ENCODE measurements around the gene ABCC1.

Gene ABCC1

DNA sequence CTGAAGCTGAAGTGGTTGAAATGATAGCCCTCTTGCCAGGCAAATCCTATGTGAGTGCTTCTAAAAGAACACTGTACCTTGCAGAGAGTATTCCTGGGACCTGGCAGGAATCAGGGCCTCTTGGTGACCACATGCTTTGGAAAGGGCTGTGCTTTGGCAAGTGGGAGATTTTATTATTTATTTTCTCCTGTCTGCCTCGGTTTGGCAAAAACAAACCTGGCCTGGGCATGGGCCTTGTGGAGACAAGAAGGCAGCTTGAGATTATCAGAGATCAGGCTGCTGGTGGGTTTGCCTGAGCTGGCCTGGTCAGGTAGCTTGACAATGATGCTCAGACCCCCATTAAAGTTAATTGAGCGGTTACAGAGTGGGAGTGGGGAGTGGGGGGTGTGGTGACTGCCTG, 24.6 kb downstream of the ABCC1 start:
- no peak for DNase-seq (ENCODE audit: low read depth)

DNA sequence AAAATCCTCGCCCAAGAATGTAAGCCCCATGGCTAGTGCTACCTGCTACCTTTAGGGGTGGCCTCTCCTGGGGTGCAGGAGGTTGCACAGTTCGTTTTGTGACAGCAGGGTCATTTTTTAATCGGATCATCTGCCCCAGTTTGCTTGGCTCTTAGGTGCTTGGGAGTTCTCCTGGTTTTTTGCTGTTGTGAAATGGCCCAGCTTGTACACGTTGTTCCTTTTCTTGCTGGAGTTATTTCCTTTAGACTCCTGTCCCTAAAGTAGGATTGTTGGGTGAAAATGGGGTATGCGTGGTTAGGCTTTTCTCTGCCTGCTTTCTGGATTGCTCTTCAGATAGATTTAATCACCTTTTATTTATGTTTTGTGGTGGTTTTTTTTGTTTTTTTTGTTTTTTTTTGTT, 25.8 kb downstream of the ABCC1 start:
- no peak for DNase-seq (ENCODE audit: low read depth)
- no peak overlapping the region for H3K4me3 ChIP-seq (ENCODE audit: low read depth, low read length)

More for the DNA sequence above, 24.6 kb downstream of the ABCC1 start:
- H3K4me3 ChIP-seq (ENCODE audit: low read depth, low read length), result no peak overlapping the region
- TF ChIP-seq, protein P1, sequence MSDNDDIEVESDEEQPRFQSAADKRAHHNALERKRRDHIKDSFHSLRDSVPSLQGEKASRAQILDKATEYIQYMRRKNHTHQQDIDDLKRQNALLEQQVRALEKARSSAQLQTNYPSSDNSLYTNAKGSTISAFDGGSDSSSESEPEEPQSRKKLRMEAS (IDR thresholded peaks at IDR 0.05; ENCODE audit: low read depth, low read length), result no peak
- TF ChIP-seq POLR2A (IDR thresholded peaks at IDR 0.05; ENCODE audit: extremely low read depth, insufficient read length) (no peak), MYC (IDR thresholded peaks at IDR 0.05; ENCODE audit: low read depth, low read length) (no peak)
- TF ChIP-seq, protein P2, sequence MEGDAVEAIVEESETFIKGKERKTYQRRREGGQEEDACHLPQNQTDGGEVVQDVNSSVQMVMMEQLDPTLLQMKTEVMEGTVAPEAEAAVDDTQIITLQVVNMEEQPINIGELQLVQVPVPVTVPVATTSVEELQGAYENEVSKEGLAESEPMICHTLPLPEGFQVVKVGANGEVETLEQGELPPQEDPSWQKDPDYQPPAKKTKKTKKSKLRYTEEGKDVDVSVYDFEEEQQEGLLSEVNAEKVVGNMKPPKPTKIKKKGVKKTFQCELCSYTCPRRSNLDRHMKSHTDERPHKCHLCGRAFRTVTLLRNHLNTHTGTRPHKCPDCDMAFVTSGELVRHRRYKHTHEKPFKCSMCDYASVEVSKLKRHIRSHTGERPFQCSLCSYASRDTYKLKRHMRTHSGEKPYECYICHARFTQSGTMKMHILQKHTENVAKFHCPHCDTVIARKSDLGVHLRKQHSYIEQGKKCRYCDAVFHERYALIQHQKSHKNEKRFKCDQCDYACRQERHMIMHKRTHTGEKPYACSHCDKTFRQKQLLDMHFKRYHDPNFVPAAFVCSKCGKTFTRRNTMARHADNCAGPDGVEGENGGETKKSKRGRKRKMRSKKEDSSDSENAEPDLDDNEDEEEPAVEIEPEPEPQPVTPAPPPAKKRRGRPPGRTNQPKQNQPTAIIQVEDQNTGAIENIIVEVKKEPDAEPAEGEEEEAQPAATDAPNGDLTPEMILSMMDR (IDR thresholded peaks at IDR 0.05; ENCODE audit: low read depth, low read length), result no peak

DNA sequence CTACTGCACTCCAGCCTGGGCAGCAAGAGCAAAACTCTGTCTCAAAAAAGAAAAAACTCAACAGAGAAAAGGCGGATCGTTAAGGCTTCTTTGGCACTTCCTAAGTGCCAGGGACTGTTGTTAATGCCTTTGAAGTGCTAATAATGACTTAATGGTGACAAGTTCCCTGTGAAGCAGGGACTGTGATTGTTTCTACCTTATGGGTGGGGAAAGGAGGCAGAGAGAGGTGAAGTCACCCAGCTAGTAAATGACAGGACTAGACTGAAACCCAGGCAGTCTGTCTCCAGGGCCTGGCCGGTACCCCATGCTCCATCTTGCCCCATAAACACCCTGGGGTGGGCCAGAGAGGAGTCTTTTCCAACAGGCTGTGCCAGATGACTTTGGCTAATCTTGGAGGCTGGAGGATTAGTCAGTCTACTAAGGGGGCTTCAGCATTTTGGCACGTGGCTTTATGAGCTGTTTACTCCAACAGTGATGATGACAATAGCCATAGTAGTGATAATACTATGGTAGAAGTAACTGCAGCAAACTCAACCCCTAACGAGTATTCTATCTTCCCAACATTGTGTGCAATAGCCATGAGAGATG, 26.9 kb downstream of the ABCC1 start:
- no peak overlapping the region for H3K4me3 ChIP-seq (ENCODE audit: low read depth, low read length)
- TF ChIP-seq, protein P1 (IDR thresholded peaks at IDR 0.05; ENCODE audit: low read depth, low read length), result no peak
- TF ChIP-seq MYC (IDR thresholded peaks at IDR 0.05; ENCODE audit: low read depth, low read length) (no peak), POLR2A (IDR thresholded peaks at IDR 0.05; ENCODE audit: extremely low read depth, insufficient read length) (no peak)
- TF ChIP-seq, protein P2 (IDR thresholded peaks at IDR 0.05; ENCODE audit: low read depth, low read length), result no peak
- DNase-seq (ENCODE audit: low read depth), result no peak

More for the DNA sequence above, 25.8 kb downstream of the ABCC1 start:
- TF ChIP-seq POLR2A (IDR thresholded peaks at IDR 0.05; ENCODE audit: extremely low read depth, insufficient read length), result no peak
- TF ChIP-seq, protein P1 (IDR thresholded peaks at IDR 0.05; ENCODE audit: low read depth, low read length), result no peak
- no peak for TF ChIP-seq MYC (IDR thresholded peaks at IDR 0.05; ENCODE audit: low read depth, low read length)
- TF ChIP-seq, protein P2 (IDR thresholded peaks at IDR 0.05; ENCODE audit: low read depth, low read length), result no peak

DNA sequence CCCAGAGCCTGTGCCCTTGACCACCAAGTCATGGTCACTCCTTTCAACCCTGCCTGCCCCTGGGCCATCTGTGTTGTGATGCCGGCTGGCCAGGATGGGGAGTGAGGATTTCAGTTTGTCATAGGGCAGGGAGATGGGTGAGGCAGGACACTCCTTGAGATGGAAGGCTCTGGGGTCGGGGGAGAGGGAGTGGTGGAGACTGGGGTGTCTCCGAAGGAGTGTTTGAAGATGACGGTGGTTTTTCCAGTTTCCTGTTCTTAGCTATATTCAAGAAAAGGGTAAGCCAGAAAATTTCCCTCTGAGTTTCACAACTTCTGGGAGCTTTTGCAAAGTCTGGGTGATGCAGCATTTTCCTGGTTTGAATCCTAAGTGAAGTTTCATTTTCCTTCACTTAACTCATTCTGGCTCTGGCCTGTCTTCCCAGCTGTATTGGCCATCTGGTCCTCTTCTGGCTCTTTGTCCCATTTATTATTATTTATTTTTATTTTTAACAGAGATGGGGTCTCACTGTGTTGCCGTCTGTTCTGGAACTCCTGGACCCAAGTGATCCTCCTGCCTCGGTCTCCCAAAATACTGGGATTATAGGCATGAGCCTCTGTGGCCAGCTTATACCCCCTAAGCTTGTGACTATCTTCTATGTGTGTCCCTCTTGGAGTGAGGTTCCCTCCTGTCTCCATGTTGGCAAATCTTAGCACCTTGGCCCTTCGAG, 27.7 kb downstream of the ABCC1 start:
- no peak for DNase-seq (ENCODE audit: low read depth)
- H3K4me3 ChIP-seq (ENCODE audit: low read depth, low read length), result no peak overlapping the region
- TF ChIP-seq, protein P1 (IDR thresholded peaks at IDR 0.05; ENCODE audit: low read depth, low read length), result no peak
- no peak for TF ChIP-seq POLR2A (IDR thresholded peaks at IDR 0.05; ENCODE audit: extremely low read depth, insufficient read length)
- TF ChIP-seq, protein P2 (IDR thresholded peaks at IDR 0.05; ENCODE audit: low read depth, low read length), result no peak
- no peak for TF ChIP-seq MYC (IDR thresholded peaks at IDR 0.05; ENCODE audit: low read depth, low read length)

DNA sequence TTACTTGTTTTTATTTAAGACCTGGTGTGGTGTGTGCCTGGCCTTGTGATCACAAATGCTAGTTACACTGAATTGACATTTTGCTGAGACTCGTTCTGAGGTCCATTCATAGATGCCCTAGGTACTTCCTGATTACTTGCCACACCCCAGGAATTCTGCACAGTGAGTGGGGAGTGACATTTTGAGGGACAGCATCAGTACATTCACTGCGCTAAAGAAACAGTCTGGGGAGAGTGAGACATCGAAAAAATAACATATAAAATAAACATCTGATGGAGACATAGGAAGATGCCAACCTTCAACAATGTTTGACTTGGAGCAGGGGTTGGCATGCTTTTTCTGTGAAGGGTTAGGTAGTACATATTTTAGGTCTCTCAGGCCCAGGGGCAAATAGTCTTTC, 30.4 kb downstream of the ABCC1 start:
- H3K4me3 ChIP-seq (ENCODE audit: low read depth, low read length), result no peak overlapping the region
- TF ChIP-seq MYC (IDR thresholded peaks at IDR 0.05; ENCODE audit: low read depth, low read length) (no peak), POLR2A (IDR thresholded peaks at IDR 0.05; ENCODE audit: extremely low read depth, insufficient read length) (no peak)
- TF ChIP-seq, protein P1 (IDR thresholded peaks at IDR 0.05; ENCODE audit: low read depth, low read length), result no peak
- TF ChIP-seq, protein P2 (IDR thresholded peaks at IDR 0.05; ENCODE audit: low read depth, low read length), result no peak
- no peak for DNase-seq (ENCODE audit: low read depth)
